Ishikawa (cell line): ENCODE measurements around the gene POLDIP2.

Source experiments
- CEBPB ChIP-seq: IDR thresholded peaks from 2 replicates; pipeline ENCODE4 v1.6.1; 2012
- CREB1 ChIP-seq: IDR thresholded peaks from 2 replicates; pipeline ENCODE4 v1.6.1; 2012; ENCODE audit warnings: low read depth
- EGR1 ChIP-seq: IDR thresholded peaks from 2 replicates; pipeline ENCODE4 v1.6.1; 2012
- EP300 ChIP-seq: IDR thresholded peaks from 2 replicates; pipeline ENCODE4 v1.6.1; 2012; ENCODE audit warnings: borderline replicate concordance
- FOXM1 ChIP-seq: IDR thresholded peaks from 2 replicates; pipeline ENCODE4 v1.6.1; 2012; ENCODE audit warnings: low read depth, borderline replicate concordance
- NFIC ChIP-seq: IDR thresholded peaks from 2 replicates; pipeline ENCODE4 v1.6.1; 2012
- RAD21 ChIP-seq: IDR thresholded peaks from 2 replicates; pipeline ENCODE4 v1.6.1; 2012; ENCODE audit warnings: low read depth
- TAF1 ChIP-seq: IDR thresholded peaks from 2 replicates; pipeline ENCODE4 v1.6.1; 2012; ENCODE audit warnings: low read depth, mild to moderate bottlenecking
- TCF12 ChIP-seq: IDR thresholded peaks from 2 replicates; pipeline ENCODE4 v1.6.1; 2012; ENCODE audit warnings: low read depth
- TEAD4 ChIP-seq: IDR thresholded peaks from 2 replicates; pipeline ENCODE4 v1.6.1; 2012
- YY1 ChIP-seq: IDR thresholded peaks from 2 replicates; pipeline ENCODE4 v1.6.1; 2012; ENCODE audit warnings: low read depth
- ZBTB7A ChIP-seq: IDR thresholded peaks from 2 replicates; pipeline ENCODE4 v1.6.1; 2012; ENCODE audit warnings: low read depth
- TF ChIP-seq, protein P1 (sequence below): IDR thresholded peaks from 2 replicates; pipeline ENCODE4 v1.6.1; 2012
- TF ChIP-seq, protein P2 (sequence below): IDR thresholded peaks from 2 replicates; pipeline ENCODE4 v1.6.1; 2012
- TF ChIP-seq, protein P3 (sequence below): IDR thresholded peaks from 2 replicates; pipeline ENCODE4 v1.6.1; 2012; ENCODE audit warnings: low read depth, mild to moderate bottlenecking

POLDIP2 gene

DNA sequence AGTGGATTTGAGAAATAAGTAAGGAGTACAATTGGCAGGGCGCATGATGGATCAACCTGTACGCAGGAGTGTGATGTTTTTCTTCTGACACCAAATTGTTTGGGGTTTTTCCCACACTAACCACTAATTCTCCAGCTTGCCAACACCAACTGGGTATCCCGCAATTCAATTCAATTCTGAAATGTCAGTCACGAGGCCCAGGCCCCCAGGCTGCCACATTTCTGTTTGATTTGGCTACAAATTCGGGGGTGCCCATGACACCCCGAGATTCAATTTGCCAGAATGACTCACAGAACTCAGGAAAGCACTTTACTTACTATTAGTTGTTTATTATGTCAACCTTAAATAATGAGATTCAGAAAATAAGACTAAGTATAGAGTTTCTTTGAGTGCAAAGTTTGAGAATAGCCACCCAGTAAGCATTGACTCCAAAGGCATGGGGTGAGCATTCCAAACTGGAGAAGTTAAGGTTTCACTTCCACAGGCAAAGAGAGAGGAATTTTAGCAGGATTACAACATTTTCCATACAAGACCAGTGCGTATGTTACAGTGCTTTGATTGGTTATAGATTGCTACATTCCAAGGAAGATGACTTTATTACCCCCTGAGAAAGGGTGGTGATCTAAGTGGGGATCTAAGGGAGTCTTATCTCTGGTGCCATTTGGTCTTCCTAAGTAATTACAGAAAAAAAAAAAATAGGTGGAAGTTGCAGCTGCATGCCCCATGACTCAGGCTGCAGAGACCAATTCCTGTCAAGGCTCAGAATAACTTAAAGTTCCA is 37.2 kb upstream of the POLDIP2 start:
- no peak for TF ChIP-seq FOXM1

DNA sequence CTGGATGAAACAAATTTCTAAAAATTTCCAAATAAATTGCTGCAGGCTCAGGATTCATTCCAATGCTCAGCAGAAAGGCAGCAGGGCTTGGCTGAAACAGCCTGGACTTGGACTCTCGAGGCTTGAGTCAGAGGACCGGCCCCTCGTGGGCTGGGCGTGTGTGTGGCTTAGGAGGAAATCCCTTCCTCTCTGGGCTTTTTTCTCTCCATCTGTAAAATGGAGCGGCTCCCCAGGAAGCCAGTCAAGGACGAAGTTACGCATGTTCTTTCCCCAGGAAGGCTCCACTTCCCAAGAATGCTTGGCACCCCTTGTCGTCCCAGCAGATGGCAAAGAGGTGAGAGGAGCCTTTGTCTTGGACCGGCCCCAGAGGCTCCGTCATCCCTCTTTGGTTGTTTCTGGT is 35.2 kb upstream of the POLDIP2 start:
- TF ChIP-seq TAF1 (no peak), FOXM1 (no peak), CEBPB (no peak), TEAD4 (no peak), ZBTB7A (no peak), EP300 (no peak), CREB1 (no peak), YY1 (no peak), EGR1 (no peak), RAD21 (no peak), TCF12 (no peak), NFIC (no peak)
- TF ChIP-seq, protein P1, sequence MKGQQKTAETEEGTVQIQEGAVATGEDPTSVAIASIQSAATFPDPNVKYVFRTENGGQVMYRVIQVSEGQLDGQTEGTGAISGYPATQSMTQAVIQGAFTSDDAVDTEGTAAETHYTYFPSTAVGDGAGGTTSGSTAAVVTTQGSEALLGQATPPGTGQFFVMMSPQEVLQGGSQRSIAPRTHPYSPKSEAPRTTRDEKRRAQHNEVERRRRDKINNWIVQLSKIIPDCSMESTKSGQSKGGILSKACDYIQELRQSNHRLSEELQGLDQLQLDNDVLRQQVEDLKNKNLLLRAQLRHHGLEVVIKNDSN, result no peak
- TF ChIP-seq, protein P2, sequence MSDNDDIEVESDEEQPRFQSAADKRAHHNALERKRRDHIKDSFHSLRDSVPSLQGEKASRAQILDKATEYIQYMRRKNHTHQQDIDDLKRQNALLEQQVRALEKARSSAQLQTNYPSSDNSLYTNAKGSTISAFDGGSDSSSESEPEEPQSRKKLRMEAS, result no peak

DNA sequence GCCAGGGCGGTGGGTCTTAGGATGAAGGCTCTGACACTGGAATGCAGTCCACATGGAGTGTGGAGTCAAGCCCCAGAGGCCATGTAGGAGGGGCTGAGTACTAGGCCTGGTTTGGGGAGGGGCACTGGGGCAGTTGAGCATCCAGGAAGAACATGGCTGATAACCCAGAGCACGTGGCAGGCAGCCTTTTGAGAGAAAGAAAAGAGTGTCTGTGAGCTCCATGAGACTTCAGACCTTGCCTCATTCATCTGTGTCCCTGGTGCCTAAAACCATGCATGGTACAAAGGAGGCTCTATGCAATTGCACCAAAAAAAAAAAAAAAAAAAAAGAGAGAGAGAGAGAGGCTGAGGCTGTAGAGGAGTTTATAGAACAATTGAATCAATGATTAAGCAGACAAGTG is 34.1 kb upstream of the POLDIP2 start:
- no peak for TF ChIP-seq CEBPB
- TF ChIP-seq EGR1, result no peak
- TF ChIP-seq FOXM1, result no peak
- TF ChIP-seq TAF1, result no peak
- TF ChIP-seq ZBTB7A, result no peak
- no peak for TF ChIP-seq NFIC
- TF ChIP-seq, protein P2, result no peak
- TF ChIP-seq, protein P3, sequence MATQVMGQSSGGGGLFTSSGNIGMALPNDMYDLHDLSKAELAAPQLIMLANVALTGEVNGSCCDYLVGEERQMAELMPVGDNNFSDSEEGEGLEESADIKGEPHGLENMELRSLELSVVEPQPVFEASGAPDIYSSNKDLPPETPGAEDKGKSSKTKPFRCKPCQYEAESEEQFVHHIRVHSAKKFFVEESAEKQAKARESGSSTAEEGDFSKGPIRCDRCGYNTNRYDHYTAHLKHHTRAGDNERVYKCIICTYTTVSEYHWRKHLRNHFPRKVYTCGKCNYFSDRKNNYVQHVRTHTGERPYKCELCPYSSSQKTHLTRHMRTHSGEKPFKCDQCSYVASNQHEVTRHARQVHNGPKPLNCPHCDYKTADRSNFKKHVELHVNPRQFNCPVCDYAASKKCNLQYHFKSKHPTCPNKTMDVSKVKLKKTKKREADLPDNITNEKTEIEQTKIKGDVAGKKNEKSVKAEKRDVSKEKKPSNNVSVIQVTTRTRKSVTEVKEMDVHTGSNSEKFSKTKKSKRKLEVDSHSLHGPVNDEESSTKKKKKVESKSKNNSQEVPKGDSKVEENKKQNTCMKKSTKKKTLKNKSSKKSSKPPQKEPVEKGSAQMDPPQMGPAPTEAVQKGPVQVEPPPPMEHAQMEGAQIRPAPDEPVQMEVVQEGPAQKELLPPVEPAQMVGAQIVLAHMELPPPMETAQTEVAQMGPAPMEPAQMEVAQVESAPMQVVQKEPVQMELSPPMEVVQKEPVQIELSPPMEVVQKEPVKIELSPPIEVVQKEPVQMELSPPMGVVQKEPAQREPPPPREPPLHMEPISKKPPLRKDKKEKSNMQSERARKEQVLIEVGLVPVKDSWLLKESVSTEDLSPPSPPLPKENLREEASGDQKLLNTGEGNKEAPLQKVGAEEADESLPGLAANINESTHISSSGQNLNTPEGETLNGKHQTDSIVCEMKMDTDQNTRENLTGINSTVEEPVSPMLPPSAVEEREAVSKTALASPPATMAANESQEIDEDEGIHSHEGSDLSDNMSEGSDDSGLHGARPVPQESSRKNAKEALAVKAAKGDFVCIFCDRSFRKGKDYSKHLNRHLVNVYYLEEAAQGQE, result no peak
- TF ChIP-seq EP300, result no peak
- TF ChIP-seq, protein P1, result no peak
- no peak for TF ChIP-seq TCF12
- TF ChIP-seq RAD21, result no peak
- no peak for TF ChIP-seq CREB1
- no peak for TF ChIP-seq YY1
- TF ChIP-seq TEAD4, result no peak

DNA sequence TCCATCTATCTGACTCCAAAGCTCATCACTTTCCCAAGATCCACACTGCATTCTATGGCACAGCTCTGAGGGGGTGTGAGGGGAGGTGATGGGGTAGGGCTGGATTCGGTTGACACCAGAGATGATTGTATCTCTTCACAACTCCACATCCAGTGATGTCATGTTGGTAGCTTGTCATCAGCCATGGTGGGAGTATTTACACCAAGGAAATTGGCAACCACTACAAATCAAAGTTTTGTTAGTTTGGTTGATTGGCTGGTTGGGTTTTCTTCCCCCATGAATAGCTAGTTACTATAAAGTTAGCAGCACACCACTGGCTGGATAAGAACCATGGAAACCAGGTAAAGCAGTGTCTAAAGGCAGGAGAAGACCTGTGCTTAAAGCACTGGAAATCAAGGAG is 33.7 kb upstream of the POLDIP2 start:
- no peak for TF ChIP-seq FOXM1
- TF ChIP-seq TAF1, result no peak
- TF ChIP-seq TEAD4, result no peak
- TF ChIP-seq NFIC, result no peak
- TF ChIP-seq, protein P1, result no peak
- TF ChIP-seq EGR1, result no peak
- TF ChIP-seq TCF12, result no peak
- TF ChIP-seq, protein P3, result no peak
- no peak for TF ChIP-seq YY1
- no peak for TF ChIP-seq EP300
- no peak for TF ChIP-seq RAD21
- TF ChIP-seq CREB1, result no peak

DNA sequence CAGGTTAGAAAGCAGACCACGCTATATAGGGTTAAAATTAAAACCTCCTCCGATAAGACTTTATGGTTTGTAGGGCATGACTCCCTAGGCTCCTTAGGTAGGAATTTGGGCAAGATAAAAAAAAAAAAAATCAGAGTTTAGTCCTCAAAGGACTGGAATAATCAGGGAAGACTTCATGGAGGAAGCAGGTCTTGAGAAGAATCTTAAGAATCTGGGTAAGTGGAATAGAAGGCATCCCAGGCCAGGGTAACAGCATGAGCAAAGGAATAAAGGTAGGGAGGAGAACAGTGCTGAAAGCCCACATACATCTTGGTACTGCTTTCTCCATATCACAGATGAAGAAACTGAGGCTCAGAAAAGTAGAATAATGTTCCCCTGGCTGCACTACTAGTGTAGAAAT is 33.2 kb upstream of the POLDIP2 start:
- TF ChIP-seq CEBPB, result no peak
- no peak for TF ChIP-seq RAD21
- TF ChIP-seq FOXM1, result no peak
- TF ChIP-seq YY1, result no peak
- no peak for TF ChIP-seq CREB1
- no peak for TF ChIP-seq EP300
- TF ChIP-seq, protein P1, result no peak
- no peak for TF ChIP-seq ZBTB7A
- TF ChIP-seq EGR1, result no peak
- no peak for TF ChIP-seq TEAD4
- no peak for TF ChIP-seq TCF12
- TF ChIP-seq, protein P2, result no peak
- TF ChIP-seq NFIC, result no peak
- TF ChIP-seq, protein P3, result no peak
- no peak for TF ChIP-seq TAF1
